GM23338 (cell line): ENCODE results near the gene CNGB1.

Source experiments
- CREB1 ChIP-seq: fragments of 250-450 bp; sonication (Bioruptor Pico); IDR thresholded peaks from 2 replicates; pipeline ENCODE4 v1.5.0; 2020; ENCODE audit warnings: low read depth, mild to moderate bottlenecking, moderate library complexity
- EZH2 ChIP-seq: fragments of 200-600 bp; sonication (generic); IDR thresholded peaks from one replicate; pipeline ENCODE4 v1.8.0; 2017; ENCODE audit warnings: antibody characterized with exemption, mild to moderate bottlenecking, low read depth; ENCODE audit not compliant: unreplicated experiment
- EZH2phosphoT487 ChIP-seq: fragments of 200-600 bp; sonication (generic); IDR thresholded peaks from one replicate; pipeline ENCODE4 v1.8.1; 2018; ENCODE audit warnings: antibody characterized with exemption; ENCODE audit not compliant: unreplicated experiment
- POLR2AphosphoS5 ChIP-seq: IDR thresholded peaks from 2 replicates; pipeline ENCODE4 v1.6.1; 2016; ENCODE audit warnings: antibody characterized with exemption, low read depth
- ZNF331 ChIP-seq: fragments of 250-450 bp; sonication (Bioruptor Pico); IDR thresholded peaks from 2 replicates; pipeline ENCODE4 v1.5.0; 2020; ENCODE audit warnings: low read depth, mild to moderate bottlenecking, moderate library complexity
- TF ChIP-seq, protein P1 (sequence below), 2 experiments: fragments of 200-600 bp in 1 of 2; sonication (generic) in 1 of 2; conservative IDR thresholded peaks; 2 replicates each; pipeline versions ENCODE4 v1.5.1 to v1.6.1; 2016 to 2017; ENCODE audit warnings: antibody characterized with exemption in 2 of 2, low read depth in 2 of 2, mild to moderate bottlenecking in 2 of 2, moderate library complexity in 1 of 2
- TF ChIP-seq, protein P2 (sequence below): IDR thresholded peaks from one replicate; pipeline ENCODE4 v1.6.1; 2018; ENCODE audit warnings: antibody characterized with exemption; ENCODE audit not compliant: unreplicated experiment
- TF ChIP-seq, protein P3 (sequence below): fragments of 250-450 bp; sonication (Bioruptor Pico); IDR thresholded peaks from 2 replicates; pipeline ENCODE4 v1.5.0; 2020; ENCODE audit warnings: mild to moderate bottlenecking, moderate library complexity

DNA sequence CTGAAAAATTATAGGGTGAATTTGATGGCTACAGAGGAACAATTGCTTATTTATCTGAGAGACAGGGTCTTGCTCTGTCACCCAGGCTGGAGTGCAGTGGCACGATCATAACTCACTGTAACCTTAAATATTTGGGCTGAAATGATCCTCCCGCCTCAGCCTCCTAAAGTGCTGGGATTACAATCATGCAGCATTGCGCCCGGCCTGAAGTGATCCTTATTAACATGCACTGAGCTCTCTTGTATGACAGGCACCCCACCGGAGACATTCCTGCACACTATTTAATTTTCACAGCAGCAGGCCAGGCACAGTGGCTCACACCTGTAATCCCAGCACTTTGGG, 77.7 kb downstream of the CNGB1 start:
- TF ChIP-seq, protein P1, sequence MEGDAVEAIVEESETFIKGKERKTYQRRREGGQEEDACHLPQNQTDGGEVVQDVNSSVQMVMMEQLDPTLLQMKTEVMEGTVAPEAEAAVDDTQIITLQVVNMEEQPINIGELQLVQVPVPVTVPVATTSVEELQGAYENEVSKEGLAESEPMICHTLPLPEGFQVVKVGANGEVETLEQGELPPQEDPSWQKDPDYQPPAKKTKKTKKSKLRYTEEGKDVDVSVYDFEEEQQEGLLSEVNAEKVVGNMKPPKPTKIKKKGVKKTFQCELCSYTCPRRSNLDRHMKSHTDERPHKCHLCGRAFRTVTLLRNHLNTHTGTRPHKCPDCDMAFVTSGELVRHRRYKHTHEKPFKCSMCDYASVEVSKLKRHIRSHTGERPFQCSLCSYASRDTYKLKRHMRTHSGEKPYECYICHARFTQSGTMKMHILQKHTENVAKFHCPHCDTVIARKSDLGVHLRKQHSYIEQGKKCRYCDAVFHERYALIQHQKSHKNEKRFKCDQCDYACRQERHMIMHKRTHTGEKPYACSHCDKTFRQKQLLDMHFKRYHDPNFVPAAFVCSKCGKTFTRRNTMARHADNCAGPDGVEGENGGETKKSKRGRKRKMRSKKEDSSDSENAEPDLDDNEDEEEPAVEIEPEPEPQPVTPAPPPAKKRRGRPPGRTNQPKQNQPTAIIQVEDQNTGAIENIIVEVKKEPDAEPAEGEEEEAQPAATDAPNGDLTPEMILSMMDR (conservative IDR thresholded peaks at IDR 0.05; ENCODE audit: low read depth in 2 of 2), result no peak
- TF ChIP-seq, protein P2, sequence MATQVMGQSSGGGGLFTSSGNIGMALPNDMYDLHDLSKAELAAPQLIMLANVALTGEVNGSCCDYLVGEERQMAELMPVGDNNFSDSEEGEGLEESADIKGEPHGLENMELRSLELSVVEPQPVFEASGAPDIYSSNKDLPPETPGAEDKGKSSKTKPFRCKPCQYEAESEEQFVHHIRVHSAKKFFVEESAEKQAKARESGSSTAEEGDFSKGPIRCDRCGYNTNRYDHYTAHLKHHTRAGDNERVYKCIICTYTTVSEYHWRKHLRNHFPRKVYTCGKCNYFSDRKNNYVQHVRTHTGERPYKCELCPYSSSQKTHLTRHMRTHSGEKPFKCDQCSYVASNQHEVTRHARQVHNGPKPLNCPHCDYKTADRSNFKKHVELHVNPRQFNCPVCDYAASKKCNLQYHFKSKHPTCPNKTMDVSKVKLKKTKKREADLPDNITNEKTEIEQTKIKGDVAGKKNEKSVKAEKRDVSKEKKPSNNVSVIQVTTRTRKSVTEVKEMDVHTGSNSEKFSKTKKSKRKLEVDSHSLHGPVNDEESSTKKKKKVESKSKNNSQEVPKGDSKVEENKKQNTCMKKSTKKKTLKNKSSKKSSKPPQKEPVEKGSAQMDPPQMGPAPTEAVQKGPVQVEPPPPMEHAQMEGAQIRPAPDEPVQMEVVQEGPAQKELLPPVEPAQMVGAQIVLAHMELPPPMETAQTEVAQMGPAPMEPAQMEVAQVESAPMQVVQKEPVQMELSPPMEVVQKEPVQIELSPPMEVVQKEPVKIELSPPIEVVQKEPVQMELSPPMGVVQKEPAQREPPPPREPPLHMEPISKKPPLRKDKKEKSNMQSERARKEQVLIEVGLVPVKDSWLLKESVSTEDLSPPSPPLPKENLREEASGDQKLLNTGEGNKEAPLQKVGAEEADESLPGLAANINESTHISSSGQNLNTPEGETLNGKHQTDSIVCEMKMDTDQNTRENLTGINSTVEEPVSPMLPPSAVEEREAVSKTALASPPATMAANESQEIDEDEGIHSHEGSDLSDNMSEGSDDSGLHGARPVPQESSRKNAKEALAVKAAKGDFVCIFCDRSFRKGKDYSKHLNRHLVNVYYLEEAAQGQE, result no peak
- TF ChIP-seq POLR2AphosphoS5 (no peak), EZH2phosphoT487 (no peak), EZH2 (no peak), CREB1 (CRISPR knock-in tag) (no peak), ZNF331 (CRISPR knock-in tag) (no peak)
- TF ChIP-seq, protein P3, sequence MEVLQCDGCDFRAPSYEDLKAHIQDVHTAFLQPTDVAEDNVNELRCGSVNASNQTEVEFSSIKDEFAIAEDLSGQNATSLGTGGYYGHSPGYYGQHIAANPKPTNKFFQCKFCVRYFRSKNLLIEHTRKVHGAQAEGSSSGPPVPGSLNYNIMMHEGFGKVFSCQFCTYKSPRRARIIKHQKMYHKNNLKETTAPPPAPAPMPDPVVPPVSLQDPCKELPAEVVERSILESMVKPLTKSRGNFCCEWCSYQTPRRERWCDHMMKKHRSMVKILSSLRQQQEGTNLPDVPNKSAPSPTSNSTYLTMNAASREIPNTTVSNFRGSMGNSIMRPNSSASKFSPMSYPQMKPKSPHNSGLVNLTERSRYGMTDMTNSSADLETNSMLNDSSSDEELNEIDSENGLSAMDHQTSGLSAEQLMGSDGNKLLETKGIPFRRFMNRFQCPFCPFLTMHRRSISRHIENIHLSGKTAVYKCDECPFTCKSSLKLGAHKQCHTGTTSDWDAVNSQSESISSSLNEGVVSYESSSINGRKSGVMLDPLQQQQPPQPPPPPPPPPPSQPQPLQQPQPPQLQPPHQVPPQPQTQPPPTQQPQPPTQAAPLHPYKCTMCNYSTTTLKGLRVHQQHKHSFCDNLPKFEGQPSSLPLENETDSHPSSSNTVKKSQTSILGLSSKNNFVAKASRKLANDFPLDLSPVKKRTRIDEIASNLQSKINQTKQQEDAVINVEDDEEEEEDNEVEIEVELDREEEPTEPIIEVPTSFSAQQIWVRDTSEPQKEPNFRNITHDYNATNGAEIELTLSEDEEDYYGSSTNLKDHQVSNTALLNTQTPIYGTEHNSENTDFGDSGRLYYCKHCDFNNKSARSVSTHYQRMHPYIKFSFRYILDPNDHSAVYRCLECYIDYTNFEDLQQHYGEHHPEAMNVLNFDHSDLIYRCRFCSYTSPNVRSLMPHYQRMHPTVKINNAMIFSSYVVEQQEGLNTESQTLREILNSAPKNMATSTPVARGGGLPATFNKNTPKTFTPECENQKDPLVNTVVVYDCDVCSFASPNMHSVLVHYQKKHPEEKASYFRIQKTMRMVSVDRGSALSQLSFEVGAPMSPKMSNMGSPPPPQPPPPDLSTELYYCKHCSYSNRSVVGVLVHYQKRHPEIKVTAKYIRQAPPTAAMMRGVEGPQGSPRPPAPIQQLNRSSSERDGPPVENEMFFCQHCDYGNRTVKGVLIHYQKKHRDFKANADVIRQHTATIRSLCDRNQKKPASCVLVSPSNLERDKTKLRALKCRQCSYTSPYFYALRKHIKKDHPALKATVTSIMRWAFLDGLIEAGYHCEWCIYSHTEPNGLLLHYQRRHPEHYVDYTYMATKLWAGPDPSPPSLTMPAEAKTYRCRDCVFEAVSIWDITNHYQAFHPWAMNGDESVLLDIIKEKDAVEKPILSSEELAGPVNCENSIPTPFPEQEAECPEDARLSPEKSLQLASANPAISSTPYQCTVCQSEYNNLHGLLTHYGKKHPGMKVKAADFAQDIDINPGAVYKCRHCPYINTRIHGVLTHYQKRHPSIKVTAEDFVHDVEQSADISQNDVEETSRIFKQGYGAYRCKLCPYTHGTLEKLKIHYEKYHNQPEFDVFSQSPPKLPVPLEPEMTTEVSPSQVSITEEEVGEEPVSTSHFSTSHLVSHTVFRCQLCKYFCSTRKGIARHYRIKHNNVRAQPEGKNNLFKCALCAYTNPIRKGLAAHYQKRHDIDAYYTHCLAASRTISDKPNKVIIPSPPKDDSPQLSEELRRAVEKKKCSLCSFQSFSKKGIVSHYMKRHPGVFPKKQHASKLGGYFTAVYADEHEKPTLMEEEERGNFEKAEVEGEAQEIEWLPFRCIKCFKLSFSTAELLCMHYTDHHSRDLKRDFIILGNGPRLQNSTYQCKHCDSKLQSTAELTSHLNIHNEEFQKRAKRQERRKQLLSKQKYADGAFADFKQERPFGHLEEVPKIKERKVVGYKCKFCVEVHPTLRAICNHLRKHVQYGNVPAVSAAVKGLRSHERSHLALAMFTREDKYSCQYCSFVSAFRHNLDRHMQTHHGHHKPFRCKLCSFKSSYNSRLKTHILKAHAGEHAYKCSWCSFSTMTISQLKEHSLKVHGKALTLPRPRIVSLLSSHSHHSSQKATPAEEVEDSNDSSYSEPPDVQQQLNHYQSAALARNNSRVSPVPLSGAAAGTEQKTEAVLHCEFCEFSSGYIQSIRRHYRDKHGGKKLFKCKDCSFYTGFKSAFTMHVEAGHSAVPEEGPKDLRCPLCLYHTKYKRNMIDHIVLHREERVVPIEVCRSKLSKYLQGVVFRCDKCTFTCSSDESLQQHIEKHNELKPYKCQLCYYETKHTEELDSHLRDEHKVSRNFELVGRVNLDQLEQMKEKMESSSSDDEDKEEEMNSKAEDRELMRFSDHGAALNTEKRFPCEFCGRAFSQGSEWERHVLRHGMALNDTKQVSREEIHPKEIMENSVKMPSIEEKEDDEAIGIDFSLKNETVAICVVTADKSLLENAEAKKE, result no peak
